Esophagus muscularis mucosa (tissue), 3 donors: Measurements from ENCODE around the gene UNC45A.

Experiments used
- CTCF ChIP-seq, 3 experiments: fragments of 200-600 bp in 2 of 3; fragments of 450-650 bp in 1 of 3; sonication (generic) in 2 of 3; IDR thresholded peaks; one replicate each; pipeline ENCODE4 v1.5.1; 2017 to 2019; ENCODE audit warnings: antibody characterized with exemption in 3 of 3, mild to moderate bottlenecking in 2 of 3, moderate library complexity in 1 of 3
- EP300 ChIP-seq: sonication (generic); formaldehyde crosslinking; IDR thresholded peaks from one replicate; pipeline ENCODE4 v1.6.1; 2017; ENCODE audit warnings: antibody characterized with exemption

GRCh38 chr15:90924375-90924774 lies 10.7 kb upstream of the UNC45A start:
- no peak for TF ChIP-seq CTCF (IDR thresholded peaks at IDR 0.05)
- no peak for TF ChIP-seq EP300
